Ovary (tissue), 3 donors: ENCODE measurements around the gene RANBP1.

Source experiments
- EP300 ChIP-seq: sonication (generic); formaldehyde crosslinking; IDR thresholded peaks from one replicate; pipeline ENCODE4 v1.6.1; 2017; ENCODE audit warnings: antibody characterized with exemption
- POLR2A ChIP-seq: fragments of 450-650 bp; IDR thresholded peaks from one replicate; pipeline ENCODE4 v1.6.1; 2017; ENCODE audit warnings: antibody characterized with exemption, mild to moderate bottlenecking, moderate library complexity
- TF ChIP-seq, protein P1 (sequence below), 3 donors: fragments of 450-650 bp in 2 of 3; fragments of 200-600 bp in 1 of 3; IDR thresholded peaks; one replicate each; pipeline versions ENCODE4 v1.5.1 to v1.8.0; 2016 to 2022; ENCODE audit warnings: antibody characterized with exemption in 3 of 3, mild to moderate bottlenecking in 1 of 3
- donor health status: DM: no; HTN: no; CAD: no.

GRCh38 chr22:20085651-20086050 is 30.3 kb upstream of the RANBP1 start:
- TF ChIP-seq, protein P1, sequence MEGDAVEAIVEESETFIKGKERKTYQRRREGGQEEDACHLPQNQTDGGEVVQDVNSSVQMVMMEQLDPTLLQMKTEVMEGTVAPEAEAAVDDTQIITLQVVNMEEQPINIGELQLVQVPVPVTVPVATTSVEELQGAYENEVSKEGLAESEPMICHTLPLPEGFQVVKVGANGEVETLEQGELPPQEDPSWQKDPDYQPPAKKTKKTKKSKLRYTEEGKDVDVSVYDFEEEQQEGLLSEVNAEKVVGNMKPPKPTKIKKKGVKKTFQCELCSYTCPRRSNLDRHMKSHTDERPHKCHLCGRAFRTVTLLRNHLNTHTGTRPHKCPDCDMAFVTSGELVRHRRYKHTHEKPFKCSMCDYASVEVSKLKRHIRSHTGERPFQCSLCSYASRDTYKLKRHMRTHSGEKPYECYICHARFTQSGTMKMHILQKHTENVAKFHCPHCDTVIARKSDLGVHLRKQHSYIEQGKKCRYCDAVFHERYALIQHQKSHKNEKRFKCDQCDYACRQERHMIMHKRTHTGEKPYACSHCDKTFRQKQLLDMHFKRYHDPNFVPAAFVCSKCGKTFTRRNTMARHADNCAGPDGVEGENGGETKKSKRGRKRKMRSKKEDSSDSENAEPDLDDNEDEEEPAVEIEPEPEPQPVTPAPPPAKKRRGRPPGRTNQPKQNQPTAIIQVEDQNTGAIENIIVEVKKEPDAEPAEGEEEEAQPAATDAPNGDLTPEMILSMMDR (IDR thresholded peaks at IDR 0.05), result no peak
- TF ChIP-seq EP300 (no peak), POLR2A (no peak)
